ENCODE data around the gene KHK.

- TF ChIP-seq, protein P1, sequence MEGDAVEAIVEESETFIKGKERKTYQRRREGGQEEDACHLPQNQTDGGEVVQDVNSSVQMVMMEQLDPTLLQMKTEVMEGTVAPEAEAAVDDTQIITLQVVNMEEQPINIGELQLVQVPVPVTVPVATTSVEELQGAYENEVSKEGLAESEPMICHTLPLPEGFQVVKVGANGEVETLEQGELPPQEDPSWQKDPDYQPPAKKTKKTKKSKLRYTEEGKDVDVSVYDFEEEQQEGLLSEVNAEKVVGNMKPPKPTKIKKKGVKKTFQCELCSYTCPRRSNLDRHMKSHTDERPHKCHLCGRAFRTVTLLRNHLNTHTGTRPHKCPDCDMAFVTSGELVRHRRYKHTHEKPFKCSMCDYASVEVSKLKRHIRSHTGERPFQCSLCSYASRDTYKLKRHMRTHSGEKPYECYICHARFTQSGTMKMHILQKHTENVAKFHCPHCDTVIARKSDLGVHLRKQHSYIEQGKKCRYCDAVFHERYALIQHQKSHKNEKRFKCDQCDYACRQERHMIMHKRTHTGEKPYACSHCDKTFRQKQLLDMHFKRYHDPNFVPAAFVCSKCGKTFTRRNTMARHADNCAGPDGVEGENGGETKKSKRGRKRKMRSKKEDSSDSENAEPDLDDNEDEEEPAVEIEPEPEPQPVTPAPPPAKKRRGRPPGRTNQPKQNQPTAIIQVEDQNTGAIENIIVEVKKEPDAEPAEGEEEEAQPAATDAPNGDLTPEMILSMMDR (IDR thresholded peaks at IDR 0.05): no peak
- TF ChIP-seq POLR2A (IDR thresholded peaks at IDR 0.05): no peak
- TF ChIP-seq EP300 (IDR thresholded peaks at IDR 0.05): no peak
Measured at GRCh38 chr2:27121906-27122305, 35.3 kb downstream of the KHK start.
